Stimulated activated CD8-positive, alpha-beta memory T cell treated with anti-CD3 and anti-CD28 coated beads, Interleukin-7, amount 100 ng/mL, for 48 hours (primary cell): ENCODE data around the gene VPS37C.

Experiments used
- DNase-seq, 2 donors: peaks; one replicate each; pipeline ENCODE4 v3.0.0-alpha.2; 2020; ENCODE audit warnings: low read depth in 1 of 2; ENCODE audit errors: extremely low read depth in 1 of 2

Gene VPS37C

DNA sequence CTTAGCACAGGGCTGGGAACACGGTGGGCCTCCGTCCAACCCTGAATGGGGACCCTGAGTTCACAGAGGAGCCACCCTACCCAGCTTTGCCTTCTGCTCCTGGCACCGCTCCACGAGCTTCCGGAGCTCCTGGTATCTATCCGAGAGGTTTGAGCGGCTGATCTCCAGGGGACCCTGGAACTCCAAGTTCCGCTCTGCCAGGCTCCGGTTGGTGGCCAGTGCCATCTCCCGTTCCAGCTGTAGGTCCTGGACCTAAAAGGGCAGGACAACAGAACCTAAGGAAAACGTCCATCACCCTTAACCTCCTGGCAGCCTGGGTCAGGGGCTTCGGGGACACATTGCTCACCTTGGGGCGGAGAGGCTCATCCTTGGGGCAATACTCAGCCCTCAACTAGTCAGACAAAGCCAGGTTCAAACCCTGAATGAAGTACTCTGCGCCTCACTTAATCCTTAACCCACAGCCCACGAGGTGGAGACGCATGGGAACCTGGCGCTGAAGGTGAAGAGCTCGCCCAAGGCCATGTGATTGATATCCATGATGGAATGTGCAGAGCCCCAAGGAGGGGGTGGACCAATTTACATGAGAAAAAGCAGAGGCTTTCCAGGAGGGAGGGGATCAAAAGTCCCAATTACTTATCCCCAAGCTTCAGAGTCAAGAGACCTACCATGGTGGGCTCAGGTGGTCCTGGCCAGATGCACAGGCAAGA is 27.1 kb downstream of the VPS37C start:
- DNase-seq = no peak

DNA sequence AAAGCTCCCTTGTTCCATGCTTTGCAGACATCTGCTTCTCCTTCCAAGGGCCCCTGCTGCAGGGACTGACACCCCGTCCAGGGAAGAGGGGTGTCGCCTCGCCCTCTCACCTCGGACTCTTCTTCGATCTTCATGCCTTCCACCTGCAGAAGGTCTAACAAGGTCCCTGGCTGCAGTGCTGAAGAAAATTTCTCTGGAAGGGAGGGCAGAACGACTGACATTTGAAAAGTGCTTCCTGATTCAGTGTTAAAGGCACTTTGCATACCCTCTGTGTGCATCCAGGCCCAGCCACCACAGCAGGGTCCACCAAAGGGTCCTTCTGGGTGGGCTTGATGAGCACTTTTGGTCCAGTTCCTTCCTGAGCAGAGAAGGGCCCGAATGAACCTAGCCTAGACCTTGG is 28.1 kb downstream of the VPS37C start:
- no peak for DNase-seq

DNA sequence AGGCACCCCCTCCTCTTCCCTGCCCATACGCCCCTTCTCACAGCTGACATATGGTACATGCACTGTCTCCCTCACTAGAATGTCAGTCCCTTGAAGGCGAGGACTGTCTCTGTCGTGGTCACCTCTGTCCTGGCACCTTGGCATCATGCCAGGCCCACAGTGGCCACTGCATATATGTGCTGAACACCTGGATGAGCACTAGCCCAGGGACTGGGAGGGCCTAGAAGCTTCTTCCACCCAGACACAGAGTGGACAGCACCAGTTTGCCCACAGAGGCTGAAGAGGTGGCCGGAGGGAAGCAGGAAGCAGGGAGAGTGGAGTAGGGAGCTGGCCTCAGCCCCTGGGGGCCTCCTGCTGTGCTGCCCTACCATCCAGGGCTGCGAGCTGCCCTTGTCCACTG is 28.6 kb downstream of the VPS37C start:
- DNase-seq = no peak

DNA sequence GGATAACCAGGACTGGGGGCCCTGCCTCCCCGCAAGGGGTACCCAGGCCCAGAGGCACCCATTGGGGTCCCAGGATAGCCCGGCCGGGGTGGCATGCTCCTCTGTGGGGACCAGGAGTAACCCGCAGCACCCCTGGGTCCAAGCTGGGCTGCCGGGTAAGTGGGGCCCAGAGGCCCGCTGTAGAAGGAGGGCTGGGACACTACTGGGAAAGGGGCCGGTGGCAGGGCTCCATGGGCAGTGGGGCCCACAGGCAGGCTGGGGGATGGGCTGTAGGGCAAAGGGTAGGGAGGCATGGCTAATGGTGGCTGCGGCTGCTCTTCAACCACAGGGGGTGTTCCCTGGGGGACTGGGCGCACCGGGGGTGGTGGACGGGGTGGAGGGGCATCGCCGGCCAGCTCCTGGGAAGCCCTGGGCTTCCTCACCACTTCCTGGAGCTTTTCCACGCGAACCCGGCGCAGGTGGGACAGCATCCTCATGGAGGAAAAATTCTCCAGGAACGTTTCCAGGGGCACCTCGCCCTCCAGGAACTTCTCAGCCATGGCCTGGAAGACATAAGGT is 29.1 kb downstream of the VPS37C start:
- DNase-seq = no peak

DNA sequence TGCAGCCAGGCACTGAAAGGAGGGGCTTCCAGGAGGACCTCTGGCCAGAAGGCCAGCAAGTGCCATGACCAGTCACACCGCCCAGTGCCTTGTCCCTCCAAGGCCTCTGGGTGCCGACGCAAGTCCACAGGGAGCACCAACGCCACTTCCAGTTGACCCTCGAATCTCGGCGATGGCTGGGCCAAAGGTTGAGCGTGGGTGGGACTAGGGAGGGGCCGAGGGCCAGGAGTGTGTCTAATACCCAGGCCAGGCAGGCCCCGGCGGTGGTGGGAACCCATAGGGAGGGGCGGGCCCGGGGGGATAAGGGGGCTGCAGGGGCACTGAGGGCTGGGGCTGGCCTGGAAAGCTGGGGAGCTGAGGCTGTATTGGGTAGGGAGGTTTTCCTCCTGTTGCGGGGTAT is 29.6 kb downstream of the VPS37C start:
- DNase-seq = no peak

DNA sequence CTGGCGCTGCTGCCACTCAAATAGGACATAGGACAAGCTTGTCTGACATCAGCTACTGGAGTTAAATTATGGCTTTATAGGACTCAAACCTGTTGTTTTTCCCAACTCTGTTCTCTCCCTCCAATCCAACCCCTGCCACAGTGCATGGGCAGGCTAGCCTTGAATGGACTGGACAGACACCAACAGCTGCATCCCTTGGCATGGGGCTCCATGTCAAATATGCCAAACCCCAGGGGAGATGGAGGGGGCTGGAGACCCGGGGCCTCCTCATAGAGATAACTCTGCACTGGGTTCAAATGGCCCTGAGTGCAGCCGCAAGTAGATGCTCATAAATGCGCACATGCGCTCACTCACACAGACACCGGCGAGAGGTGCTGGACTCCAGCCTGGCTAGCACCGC is 30.0 kb downstream of the VPS37C start:
- no peak for DNase-seq

DNA sequence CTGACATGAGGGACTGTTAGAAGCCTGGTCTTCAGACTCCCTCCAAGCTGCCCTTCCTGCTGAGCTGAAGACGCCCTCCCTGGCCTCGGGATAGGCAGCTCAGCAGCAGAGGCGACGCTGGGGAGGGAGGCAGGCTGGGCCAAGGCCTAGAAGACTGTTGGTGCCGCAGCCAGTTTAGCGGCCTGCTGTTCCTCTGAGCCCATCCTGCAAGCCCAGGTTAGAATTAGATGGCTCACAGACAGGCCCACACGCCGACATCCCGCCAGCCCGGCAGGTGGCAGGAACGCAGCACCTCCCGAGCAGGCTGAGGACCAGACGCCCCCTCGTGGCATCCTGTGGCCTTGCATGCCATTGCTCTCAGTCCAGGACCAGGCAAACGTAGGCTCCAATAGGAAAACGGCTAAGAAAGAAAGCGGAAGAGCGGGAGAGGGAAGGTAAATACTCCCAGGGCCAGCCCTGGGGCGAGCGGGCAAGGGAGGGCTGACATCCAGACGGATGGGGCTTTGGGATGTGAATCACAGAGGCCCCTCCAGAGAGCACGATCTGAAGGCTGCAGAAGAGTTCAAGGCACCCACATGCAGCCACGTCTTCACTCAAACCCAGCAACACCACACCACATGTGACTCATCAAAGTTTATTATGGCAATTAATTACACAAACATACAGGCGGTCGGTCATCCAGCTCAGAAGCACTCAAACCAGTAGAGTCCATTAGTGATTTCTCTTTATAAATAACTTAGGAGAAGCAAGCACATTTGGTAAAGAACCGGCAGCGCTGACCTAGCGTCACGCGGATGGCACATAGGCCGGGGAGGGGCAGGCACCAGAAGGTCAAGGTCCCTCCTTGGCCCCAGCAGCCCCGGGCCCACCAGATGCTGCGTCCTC is 31.3 kb downstream of the VPS37C start:
- peak; percentile 71 to 85 for DNase-seq

DNA sequence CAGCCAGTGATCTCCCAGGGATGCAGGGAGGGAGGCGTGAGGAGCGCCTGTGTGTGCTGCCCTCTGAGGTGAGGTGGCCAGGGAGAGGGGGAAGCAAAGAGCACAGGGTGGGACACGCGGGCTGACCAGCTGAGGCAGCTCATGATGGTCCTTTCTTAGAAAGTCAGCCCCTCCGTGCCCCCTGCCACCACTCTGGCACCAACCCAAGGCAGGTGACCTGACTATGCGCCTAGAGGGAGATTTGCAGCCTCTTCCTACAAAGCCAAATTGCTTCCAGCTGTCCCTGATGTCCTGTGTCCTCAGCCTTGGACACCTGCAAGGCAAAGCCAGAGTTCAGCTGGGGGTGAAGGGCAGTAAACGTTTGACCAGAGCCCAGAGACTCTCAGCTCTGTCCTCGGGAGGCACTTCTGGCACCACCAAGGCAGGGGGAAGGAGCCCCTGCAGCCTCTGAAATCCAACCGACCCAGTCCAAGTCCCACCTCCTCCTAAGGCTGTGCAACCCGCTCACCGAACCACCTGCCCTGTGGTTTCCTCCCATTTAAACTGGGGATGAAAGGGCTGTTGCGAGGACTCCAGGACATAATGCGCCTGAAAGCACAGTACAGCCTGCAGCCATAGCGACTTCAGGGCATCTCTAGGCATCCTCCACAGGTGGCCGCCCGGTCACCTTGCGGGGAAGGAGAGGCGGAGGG is 32.1 kb downstream of the VPS37C start:
- DNase-seq = no peak

DNA sequence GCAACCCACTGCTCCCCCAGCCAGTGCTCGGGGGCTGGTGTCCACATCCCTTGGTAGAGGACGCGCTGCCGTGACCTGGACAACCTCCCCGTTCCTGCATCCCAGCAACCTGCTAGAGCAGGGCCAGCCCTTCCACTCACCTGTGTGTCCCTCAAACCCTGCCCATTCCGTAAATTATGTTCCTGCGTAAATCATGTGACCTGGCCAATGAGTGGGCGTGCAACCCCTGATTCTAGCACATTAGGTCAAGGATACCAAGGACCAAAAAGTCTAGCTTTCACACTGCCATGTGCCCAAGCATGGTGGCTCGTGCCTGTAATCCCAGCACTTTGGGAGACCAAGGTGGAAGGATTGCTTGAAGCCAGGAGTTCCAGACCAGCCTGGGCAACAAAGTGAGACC is 33.2 kb downstream of the VPS37C start:
- no peak for DNase-seq

DNA sequence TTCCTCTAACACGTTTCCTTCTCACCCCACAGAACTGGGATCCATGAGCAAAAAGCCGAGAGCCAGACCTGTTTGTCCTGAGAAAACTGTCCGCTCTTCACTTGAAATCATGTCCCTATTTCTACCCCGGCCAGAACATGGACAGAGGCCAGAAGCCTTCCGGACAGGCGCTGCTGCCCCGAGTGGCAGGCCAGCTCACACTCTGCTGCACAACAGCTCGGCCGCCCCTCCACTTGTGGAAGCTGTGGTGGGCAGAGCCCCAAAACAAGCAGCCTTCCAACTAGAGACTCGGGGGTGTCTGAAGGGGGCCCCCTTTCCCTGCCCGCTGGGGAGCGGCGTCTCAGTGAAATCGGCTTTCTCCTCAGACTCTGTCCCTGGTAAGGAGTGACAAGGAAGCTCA is 35.0 kb downstream of the VPS37C start:
- no peak for DNase-seq

DNA sequence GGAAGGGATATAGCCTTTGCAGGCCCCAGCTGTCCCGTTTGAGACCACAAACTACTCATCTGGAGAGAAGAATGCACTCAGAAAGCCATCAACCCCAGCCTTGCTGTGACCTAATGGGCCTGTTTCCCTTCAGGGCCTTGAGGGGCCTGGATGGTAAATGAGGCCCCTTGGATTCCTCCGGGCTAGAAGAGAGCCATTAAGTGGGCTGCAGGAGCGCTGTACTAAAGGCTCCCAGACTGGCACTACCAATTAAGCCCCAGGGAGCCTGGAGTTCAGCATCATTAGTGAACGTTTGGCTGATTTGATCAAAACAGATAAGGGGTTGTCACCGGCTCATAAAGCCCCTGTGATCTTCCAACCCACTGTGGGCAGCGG is 35.9 kb downstream of the VPS37C start:
- DNase-seq = no peak

DNA sequence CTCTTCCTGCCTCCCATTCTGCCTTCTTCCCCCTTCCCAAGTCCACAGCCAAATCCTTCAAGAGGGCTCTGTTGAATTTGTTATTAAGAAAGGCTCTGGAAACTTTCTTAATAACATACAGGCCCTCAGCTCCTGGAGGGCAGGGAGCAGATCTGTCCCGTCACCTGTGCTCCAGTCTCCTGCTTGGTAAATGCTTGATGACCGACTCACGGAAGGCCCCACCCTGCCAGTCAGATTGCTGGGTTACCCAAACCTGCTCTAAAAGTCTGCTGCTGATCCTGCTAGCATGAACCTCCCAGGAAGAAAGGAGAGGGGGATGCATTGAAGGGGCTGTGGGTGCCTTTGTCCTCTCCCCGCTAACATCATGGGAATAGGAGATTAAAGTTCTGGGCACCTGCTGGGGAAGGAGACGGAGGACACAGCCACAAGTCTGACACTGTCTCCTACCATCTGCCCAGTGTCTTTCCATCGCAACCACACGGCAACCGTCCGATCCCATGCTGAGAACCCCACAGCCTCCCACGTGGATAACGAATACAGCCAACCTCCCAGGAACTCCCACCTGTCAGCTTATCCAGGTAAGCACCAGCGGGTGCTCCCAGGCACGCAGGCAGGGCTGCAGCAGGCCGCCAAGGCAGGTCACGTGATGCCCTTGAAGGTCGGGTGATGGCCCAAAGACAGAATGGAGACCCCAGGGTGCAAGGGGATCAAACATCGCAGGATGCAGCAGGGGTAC is 36.5 kb downstream of the VPS37C start:
- no peak for DNase-seq

DNA sequence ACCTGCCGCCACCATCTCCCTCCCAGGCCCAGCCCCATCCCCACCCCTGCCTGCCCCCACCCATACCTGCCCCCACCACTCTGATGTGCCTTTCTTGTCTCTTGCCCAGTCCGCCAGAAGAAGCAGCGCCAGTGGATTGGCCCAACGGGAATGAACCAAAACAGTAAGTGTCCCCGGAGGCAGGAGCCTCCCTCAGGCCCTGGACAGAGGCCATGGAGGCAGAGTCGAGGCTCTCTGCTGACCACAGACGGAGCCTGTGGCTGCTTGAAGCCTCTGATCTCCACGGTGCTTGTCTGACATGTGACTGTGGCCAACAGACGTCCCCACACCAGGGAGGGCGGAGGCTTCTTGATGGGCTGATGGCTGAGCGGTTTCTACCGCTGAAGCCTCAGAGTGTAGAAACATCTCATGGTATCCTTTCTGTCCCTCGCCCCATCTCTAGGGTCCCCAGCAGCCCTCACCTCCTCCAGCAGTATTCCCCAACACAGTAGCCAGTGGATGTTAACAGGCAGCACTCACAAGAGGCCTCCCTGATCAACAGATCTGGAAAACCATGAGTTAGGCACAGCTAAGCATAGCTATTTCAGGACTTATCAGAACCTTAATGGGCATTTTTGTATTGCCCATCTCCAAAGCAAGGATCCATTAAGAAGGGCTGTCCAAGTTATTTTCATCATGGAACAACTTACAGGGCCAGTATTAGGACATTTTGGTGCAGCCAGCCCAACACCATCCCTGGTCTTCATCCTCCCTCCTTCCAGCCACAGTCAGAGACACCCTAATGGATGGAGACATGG is 37.3 kb downstream of the VPS37C start:
- DNase-seq = no peak

DNA sequence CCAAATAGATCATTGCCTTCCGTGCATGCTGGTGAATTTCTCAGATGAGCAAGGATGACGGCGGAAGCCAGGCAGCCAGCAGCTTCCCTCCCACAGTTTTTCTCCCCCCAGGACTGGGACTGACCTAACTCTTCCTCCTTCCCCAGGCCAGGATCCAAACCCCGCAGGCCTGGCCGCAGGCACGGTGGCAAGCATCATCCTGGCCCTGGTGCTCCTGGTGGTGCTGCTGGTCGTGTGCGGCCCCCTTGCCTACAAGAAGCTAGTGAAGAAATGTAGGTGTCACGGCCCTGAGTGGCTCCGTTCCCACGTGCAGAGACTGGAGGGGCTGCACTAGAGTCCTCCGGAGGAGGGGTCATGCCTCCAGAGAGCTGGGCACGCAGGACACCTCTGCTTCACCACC is 38.5 kb downstream of the VPS37C start:
- DNase-seq = no peak

DNA sequence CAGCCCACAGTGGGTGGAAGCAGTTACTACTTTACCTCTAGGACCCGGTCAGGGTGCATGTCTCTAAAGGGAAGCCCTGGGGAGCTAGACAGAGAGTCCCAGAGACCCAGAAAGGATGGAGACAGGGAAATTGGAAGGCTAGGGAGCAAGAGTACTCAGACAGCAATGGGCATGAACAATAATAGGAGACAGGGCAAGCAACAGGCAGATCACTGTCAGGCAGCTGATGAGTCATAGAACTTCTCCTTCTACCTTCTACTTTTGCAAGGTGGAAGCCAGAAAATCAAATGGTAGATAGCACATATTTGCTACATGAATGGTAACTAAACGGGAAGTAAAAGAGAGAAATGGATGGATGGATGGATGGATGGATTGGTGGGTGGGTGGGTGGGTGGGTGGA is 39.3 kb downstream of the VPS37C start:
- no peak for DNase-seq

DNA sequence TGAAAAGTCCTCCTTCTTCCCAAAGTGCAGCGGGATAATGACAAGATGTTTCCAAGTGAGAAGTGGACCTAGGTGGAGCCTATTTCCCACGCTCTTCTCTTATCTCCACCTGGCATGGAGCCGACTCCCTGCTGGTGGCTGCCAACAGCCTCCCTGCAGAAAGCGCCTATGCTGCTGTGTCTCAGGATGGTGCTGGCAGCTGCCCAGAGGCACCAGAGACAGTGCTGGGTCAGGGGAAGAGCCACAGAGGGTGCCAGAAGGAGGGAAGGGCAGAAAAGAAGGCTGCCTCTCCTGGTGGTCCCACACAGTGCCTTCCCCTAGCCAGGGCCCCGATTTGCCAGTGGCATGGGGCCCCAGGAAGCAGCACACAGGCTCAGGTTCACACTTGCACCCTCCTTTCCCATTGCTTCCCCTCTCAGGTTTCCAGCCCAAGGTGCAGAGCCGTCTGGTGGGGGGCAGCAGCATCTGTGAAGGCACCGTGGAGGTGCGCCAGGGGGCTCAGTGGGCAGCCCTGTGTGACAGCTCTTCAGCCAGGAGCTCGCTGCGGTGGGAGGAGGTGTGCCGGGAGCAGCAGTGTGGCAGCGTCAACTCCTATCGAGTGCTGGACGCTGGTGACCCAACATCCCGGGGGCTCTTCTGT is 39.9 kb downstream of the VPS37C start:
- DNase-seq = no peak

DNA sequence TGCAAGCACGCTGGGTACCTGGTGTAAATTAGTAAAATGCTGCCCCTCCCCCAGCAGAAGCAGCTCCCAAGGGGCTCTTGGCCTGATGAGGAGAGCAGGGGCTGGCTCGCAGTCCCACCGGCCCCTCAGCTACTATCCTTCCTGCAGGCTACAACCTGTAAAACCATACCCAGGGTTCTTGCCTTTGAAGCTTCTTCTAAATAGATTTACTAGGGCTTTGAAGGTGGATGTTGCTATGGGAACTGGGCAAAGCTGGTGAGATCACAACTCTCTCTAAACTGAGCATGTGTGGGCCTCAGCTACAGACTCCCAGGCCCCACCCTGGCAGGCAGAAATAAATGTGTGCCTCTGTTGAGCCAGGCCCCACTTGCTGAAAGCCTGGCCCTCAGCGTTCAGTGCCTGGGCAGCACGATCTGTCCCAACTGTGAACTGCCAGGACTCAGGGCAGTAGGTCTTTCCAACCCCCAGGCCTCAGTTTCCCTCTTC is 40.5 kb downstream of the VPS37C start:
- no peak for DNase-seq

DNA sequence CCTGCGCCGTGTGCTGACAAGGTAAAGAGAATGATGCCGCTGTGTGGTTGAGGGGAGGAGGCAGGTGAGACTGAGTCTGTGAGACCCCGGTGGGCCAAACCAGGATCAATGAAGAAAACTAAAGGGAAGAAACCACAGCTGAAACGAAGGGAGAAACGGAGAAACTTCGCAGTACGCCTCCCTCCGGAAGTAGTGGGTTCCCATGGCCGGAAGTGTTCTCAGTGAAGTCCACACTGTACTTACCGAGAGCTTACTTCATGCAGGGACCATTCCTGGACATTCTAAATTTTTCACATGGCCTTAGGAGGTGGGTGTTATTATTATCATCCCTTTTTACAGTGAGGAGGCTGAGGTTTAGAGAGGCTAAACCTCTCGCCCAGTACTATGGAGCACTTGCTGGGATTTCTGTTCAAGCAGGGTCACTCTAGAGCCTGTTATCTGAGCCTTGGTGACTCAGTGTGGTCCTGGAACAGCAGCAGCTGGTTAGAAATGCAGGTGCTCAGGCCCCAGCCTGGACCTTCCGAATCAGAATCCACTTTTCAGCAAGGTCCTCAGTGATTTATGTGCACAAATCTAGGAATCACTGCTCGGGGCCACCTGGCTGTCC is 41.0 kb downstream of the VPS37C start:
- DNase-seq = no peak

DNA sequence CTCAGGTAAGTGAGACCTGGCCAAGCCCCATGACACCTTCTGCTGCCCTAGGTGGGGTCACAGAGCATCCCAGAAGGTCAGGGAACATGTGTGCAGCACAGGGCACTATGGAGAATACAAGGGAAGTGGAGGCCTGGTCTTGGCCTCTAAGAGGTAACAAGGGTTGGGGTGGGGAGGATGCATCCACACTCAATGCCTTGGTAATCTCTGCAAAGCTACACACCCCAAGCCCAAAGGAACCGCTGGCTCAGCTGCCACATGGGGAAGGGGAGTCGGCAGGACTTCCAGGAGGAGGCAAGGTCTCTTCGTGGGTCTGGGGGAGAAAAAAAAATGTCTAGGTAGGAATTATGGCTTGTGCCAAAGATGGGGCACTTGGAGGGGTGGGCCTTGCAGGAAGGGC is 41.7 kb downstream of the VPS37C start:
- DNase-seq = no peak
